Measurements from ENCODE around the gene TGFBR1.

Gene TGFBR1

DNA sequence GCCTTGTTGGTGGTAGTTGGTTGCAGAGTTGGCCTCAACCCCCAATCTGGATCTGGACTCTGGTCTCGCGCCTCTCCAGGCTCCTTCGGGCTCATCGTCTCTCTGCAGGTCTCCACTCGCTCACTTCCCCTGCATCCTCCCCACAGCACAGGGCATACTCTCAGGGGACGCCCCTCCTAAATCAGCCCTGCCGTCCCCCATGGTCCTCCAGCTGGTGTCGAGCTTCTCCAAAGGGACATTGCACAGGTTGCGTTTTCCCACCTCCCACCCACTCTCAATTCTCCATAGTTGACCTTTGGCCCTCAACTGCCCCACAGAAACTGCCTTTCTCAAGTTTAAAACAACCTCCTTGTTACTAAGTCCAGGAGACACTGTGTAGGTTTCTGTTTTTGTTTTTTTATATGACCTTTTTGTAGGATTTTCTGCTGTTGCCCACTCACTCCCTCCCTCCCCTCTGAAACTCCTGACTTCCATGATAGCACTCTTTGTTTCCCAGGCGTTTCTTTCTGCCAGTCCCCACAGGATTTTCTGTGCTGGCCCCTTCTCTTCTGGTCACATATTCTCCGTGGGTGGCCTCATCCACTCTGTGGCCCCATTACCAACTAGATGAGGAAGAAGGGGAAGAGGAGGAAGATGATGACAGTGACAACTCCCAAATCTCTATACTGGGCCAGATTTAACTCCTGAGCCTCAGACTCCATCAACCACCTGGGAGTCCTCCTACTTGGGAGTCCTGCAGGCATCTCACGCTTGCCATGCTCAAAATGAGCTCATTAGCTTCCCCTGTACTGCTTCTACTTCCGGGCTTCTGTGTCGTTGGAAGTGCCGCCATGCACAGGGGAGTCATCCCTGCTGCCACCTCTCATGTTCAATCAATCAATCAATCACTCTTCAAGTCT is 66.6 kb downstream of the TGFBR1 start:
- TF ChIP-seq SPI1 (IDR thresholded peaks at IDR 0.05; ENCODE audit: low read depth, low read length) (no peak), POLR2AphosphoS5 (IDR thresholded peaks at IDR 0.05; ENCODE audit: low read depth, low read length) (no peak), PAX5 (IDR thresholded peaks at IDR 0.05; ENCODE audit: insufficient read depth, low read length, severe bottlenecking) (no peak), TAF1 (IDR thresholded peaks at IDR 0.05; ENCODE audit: low read depth, low read length) (no peak), POU2F2 (IDR thresholded peaks at IDR 0.05; ENCODE audit: low read depth, low read length) (no peak), POLR2A (IDR thresholded peaks at IDR 0.05; ENCODE audit: low read depth, low read length) (no peak)
- FAIRE-seq (no peak), DNase-seq (ENCODE audit: insufficient read length, low spot score) (no peak)

GRCh38 chr9:99172124-99173091 is 67.5 kb downstream of the TGFBR1 start:
- peak; percentile 13 for FAIRE-seq
- no peak for DNase-seq (ENCODE audit: insufficient read length, low spot score)
- TF ChIP-seq POLR2AphosphoS5 (IDR thresholded peaks at IDR 0.05; ENCODE audit: low read depth, low read length) (no peak), SPI1 (IDR thresholded peaks at IDR 0.05; ENCODE audit: low read depth, low read length) (no peak), POU2F2 (IDR thresholded peaks at IDR 0.05; ENCODE audit: low read depth, low read length) (no peak), TAF1 (IDR thresholded peaks at IDR 0.05; ENCODE audit: low read depth, low read length) (no peak), POLR2A (IDR thresholded peaks at IDR 0.05; ENCODE audit: low read depth, low read length) (no peak), PAX5 (IDR thresholded peaks at IDR 0.05; ENCODE audit: insufficient read depth, low read length, severe bottlenecking) (no peak)

DNA sequence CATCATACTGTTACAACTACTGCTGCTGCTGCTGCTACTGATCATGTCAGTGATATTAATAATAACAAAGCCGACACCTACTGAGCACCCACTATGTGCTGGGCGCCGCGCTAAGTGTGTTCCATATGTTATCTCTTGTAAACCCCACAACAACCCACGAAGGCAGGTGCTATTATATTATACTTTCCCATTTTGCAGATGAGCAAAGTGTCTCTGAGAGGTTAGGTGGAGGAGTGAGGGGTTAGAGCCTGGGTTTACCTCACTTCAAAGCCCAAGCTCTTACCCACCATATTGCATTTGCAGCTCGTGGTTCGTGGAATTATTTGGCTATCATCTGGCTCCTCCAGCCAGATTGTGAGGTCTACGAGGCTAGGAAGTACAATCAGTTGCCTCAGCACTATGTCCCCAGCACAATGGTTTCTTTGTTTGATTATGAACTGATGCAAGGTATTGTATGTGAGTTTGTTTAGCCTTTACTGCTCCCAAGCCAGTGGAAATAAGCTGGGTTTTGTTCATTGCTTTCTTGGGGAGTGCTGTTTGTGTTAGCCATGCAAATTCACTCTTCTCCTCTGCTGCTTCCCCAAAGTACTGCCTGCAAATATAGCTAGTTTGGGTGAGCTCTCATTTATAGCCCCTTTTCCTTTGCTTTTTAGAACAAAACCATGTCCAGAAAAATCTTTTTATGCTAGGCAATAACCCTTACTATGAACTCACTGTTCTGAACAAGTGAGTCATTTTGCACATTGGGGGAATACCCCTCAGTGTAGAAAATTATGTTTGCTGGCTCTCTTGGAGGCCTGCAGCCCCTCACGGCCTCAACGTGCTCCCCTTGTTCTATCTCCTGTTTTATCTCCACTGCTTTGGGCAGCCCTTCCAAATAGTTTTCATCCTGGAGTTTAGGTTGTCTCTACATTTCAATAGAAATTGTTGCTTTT is 68.9 kb downstream of the TGFBR1 start:
- DNase-seq (ENCODE audit: insufficient read length, low spot score) (no peak), FAIRE-seq (peak; percentile 72)
- TF ChIP-seq TAF1 (IDR thresholded peaks at IDR 0.05; ENCODE audit: low read depth, low read length) (no peak), POLR2AphosphoS5 (IDR thresholded peaks at IDR 0.05; ENCODE audit: low read depth, low read length) (no peak), POU2F2 (IDR thresholded peaks at IDR 0.05; ENCODE audit: low read depth, low read length) (no peak), PAX5 (IDR thresholded peaks at IDR 0.05; ENCODE audit: insufficient read depth, low read length, severe bottlenecking) (no peak), POLR2A (IDR thresholded peaks at IDR 0.05; ENCODE audit: low read depth, low read length) (no peak), SPI1 (IDR thresholded peaks at IDR 0.05; ENCODE audit: low read depth, low read length) (no peak)

GRCh38 chr9:99176527-99177013 is 71.7 kb downstream of the TGFBR1 start:
- DNase-seq (ENCODE audit: insufficient read length, low spot score) (no peak), FAIRE-seq (no peak)
- TF ChIP-seq POLR2AphosphoS5 (IDR thresholded peaks at IDR 0.05; ENCODE audit: low read depth, low read length) (no peak), TAF1 (IDR thresholded peaks at IDR 0.05; ENCODE audit: low read depth, low read length) (no peak), POLR2A (IDR thresholded peaks at IDR 0.05; ENCODE audit: low read depth, low read length) (no peak), PAX5 (IDR thresholded peaks at IDR 0.05; ENCODE audit: insufficient read depth, low read length, severe bottlenecking) (no peak), SPI1 (IDR thresholded peaks at IDR 0.05; ENCODE audit: low read depth, low read length) (no peak), POU2F2 (IDR thresholded peaks at IDR 0.05; ENCODE audit: low read depth, low read length) (no peak)

DNA sequence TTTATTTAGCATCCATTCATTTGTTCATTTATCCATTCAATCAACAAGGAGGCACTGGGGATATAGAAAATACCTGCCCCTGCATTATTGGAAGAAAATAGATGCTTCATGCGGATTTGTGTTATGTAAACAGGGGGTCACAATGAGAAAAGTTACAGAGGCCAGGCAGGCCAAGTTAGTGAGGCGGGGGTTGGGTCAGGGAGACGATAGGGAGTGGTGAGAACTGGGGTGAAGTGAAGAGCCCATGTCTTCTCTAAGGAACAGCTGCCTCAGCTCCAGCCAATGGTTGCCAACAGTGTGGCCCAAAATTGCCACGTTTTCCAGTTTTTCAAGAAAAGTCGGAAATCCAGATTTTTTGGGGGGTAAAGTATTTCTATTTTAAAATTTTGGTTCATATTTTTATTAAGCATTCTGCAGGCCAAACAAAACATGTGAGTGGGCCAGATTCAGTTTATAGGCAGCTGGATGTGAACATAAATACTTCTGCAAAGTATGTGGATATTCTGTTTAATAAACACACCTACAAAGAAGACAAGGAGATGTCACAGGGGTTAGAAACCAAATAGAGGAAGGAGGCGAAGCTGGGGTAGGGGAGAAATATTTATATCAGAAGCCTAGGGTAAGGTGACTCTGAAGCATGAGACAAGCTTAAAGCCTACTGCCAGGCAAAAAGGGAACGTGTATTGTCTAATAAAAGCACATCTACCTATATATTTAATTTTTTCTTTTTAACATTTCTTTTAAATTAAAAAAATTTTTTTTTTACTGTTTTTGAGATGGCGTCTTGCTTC is 72.9 kb downstream of the TGFBR1 start:
- DNase-seq (ENCODE audit: insufficient read length, low spot score): no peak
- no peak for TF ChIP-seq POU2F2 (IDR thresholded peaks at IDR 0.05; ENCODE audit: low read depth, low read length)
- TF ChIP-seq POLR2A (IDR thresholded peaks at IDR 0.05; ENCODE audit: low read depth, low read length): no peak
- TF ChIP-seq PAX5 (IDR thresholded peaks at IDR 0.05; ENCODE audit: insufficient read depth, low read length, severe bottlenecking): no peak
- no peak for TF ChIP-seq TAF1 (IDR thresholded peaks at IDR 0.05; ENCODE audit: low read depth, low read length)
- TF ChIP-seq SPI1 (IDR thresholded peaks at IDR 0.05; ENCODE audit: low read depth, low read length): no peak
- TF ChIP-seq POLR2AphosphoS5 (IDR thresholded peaks at IDR 0.05; ENCODE audit: low read depth, low read length): no peak
- FAIRE-seq: no peak

- DNase-seq (ENCODE audit: insufficient read length, low spot score) (no peak), FAIRE-seq (peak; percentile 60)
- TF ChIP-seq SPI1 (IDR thresholded peaks at IDR 0.05; ENCODE audit: low read depth, low read length): no peak
- TF ChIP-seq POLR2A (IDR thresholded peaks at IDR 0.05; ENCODE audit: low read depth, low read length): no peak
Measured at GRCh38 chr9:99178912-99179872, 74.3 kb downstream of the TGFBR1 start.

DNA sequence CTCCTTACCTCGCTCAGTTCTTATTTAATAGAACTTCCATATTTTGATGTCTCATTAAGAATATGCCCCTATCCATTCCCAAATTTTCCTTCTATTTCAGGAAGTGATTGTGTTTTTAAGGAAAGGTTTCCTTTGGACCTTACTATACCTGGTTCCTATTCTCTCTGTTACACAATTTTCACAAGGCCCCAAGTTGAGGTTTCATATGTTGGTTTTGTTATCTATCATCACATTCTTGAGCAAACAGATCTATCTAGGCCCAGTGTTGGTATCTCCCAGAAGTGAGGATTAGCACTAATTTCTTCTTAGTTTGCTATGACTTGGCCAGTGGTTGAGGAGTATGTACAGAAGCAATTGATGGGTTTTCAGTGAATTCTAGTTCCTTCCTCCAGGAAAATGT is 75.3 kb downstream of the TGFBR1 start:
- no peak for DNase-seq (ENCODE audit: insufficient read length, low spot score)
- TF ChIP-seq SPI1 (IDR thresholded peaks at IDR 0.05; ENCODE audit: low read depth, low read length) (peak; percentile 36), POU2F2 (IDR thresholded peaks at IDR 0.05; ENCODE audit: low read depth, low read length) (no peak)
- FAIRE-seq: peak; percentile 55
